Measurements from ENCODE around the gene COL5A1.

The COL5A1 gene

DNA sequence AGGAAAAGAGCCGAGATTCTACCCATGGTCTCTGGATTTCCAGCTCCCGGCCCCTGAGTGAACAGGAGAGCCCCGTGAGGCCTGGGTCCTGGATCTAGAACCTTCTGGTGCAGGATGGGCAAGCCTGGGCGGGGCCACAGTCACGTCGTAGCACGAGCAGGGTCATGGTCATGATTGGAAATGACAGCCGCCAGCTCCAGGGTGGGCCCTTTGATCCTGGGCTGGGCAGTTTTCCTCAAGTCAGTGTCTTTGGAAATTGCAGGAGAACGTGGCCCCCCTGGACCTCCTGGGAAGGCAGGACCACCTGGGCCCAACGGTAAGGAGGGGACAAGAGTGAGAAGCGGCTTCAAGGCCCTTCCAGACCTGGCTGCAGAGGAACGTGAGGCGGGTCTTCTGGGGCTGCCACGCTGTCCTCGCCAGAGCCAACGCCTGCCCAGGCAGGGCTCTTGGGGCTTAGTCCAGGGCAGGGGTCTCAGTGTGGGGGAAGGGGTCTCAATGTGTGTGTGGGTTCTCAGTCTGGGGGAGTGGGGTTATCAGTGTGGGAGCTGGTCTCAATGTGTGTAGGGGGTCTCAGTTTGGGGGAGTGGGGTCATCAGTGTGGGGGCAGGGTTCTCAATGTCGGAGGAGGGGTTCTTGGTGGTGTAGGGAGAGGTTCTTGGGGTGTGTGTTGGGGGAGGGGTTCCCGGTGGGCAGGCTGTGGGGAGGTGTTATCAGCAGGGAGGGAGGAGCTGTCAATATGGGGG, 241.6 kb downstream of the COL5A1 start:
- no peak overlapping the region for H3K4me3 Mint-ChIP-seq
- ATAC-seq, result no peak
- H3K4me1 Mint-ChIP-seq, result no peaks in the 10 kb centered on the region
- H3K27ac Mint-ChIP-seq, result no peak overlapping the region
- peaks cover 83% of the 10 kb centered on the region for H3K27me3 Mint-ChIP-seq
- no peaks in the 10 kb centered on the region for H3K9me3 Mint-ChIP-seq
- no peaks in the 10 kb centered on the region for H3K36me3 Mint-ChIP-seq

DNA sequence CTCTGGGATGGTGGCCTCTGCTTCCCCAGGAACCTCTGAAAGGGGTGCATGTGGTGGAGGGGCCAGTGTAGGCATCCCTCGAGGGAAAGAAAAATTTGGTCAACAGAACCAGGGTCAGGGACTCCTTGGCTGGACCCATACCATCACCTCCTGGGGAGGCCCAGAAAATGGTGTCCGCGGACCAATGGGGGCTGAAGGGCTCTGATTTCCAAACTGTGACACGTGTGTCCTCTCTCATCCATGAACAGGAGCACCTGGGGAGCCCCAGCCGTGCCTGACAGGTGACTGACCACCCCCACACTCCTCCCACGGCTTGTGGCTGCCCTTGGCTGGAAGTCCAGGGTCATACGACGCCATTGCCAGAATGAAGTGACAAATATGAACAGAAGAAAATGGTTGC, 242.9 kb downstream of the COL5A1 start:
- H3K9me3 Mint-ChIP-seq, result no peaks in the 10 kb centered on the region
- peaks cover 84% of the 10 kb centered on the region for H3K27me3 Mint-ChIP-seq
- no peak overlapping the region for H3K4me3 Mint-ChIP-seq
- no peaks in the 10 kb centered on the region for H3K4me1 Mint-ChIP-seq
- H3K36me3 Mint-ChIP-seq, result no peaks in the 10 kb centered on the region
- no peak overlapping the region for H3K27ac Mint-ChIP-seq
- no peak for ATAC-seq

GRCh38 chr9:134885001-134885678, 243.5 kb downstream of the COL5A1 start:
- peaks cover 77% of the 10 kb centered on the region for H3K27me3 Mint-ChIP-seq
- no peaks in the 10 kb centered on the region for H3K9me3 Mint-ChIP-seq
- no peaks in the 10 kb centered on the region for H3K36me3 Mint-ChIP-seq
- H3K27ac Mint-ChIP-seq, result no peak overlapping the region
- H3K4me3 Mint-ChIP-seq, result no peak overlapping the region
- no peak for ATAC-seq
- no peaks in the 10 kb centered on the region for H3K4me1 Mint-ChIP-seq

- H3K27me3 Mint-ChIP-seq, result peaks cover 72% of the 10 kb centered on the region
- no peak overlapping the region for H3K27ac Mint-ChIP-seq
- no peaks in the 10 kb centered on the region for H3K9me3 Mint-ChIP-seq
- no peak for ATAC-seq
- no peak overlapping the region for H3K4me3 Mint-ChIP-seq
- H3K36me3 Mint-ChIP-seq, result no peaks in the 10 kb centered on the region
- H3K4me1 Mint-ChIP-seq, result no peaks in the 10 kb centered on the region
These were observed 244.2 kb downstream of the COL5A1 start for GRCh38 chr9:134885679-134886412.

DNA sequence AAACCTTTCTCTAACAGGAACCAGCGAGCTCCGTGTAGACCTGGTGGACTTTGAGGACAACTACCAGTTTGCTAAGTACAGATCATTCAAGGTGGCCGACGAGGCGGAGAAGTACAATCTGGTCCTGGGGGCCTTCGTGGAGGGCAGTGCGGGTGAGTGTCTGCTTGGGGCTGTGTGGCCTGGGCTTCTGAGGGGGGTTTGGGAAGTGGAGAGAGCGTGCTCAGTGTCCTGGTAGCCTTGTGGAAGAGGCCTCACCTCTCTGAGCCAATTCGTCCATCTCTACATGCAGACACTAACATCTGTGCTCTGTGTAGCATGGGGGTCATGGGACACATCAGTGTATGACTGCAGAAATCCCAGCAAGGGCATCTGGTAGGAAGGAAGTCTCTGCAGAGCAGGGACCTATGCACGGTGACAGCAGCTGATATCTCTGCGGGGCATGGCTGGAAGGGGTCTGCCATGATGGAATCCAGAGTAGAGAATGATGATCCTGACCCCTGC, 244.9 kb downstream of the COL5A1 start:
- no peak overlapping the region for H3K27ac Mint-ChIP-seq
- no peaks in the 10 kb centered on the region for H3K36me3 Mint-ChIP-seq
- H3K27me3 Mint-ChIP-seq, result peaks cover 72% of the 10 kb centered on the region
- H3K4me1 Mint-ChIP-seq, result no peaks in the 10 kb centered on the region
- no peak overlapping the region for H3K4me3 Mint-ChIP-seq
- no peak for ATAC-seq
- H3K9me3 Mint-ChIP-seq, result no peaks in the 10 kb centered on the region

DNA sequence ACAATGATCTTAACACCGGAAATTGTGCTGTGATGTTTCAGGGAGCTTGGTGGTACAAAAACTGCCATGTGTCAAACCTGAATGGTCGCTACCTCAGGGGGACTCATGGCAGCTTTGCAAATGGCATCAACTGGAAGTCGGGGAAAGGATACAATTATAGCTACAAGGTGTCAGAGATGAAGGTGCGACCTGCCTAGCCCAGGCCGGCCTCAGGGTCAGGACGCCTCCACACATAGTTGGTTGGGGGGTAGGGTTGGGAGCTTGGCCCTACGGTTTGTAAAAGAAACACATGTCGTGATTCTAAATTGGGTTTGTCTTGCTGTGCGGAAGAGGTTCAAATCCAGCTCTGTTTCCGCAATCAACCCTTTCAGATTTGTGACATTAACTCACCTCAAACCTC, 245.6 kb downstream of the COL5A1 start:
- Mint-ChIP-seq H3K4me1 (no peaks in the 10 kb centered on the region), H3K27me3 (peaks cover 72% of the 10 kb centered on the region), H3K4me3 (no peak overlapping the region), H3K9me3 (no peaks in the 10 kb centered on the region), H3K27ac (no peak overlapping the region), H3K36me3 (no peaks in the 10 kb centered on the region)
- ATAC-seq, result no peak

- no peak overlapping the region for H3K27ac Mint-ChIP-seq
- peaks cover 72% of the 10 kb centered on the region for H3K27me3 Mint-ChIP-seq
- H3K4me1 Mint-ChIP-seq, result no peaks in the 10 kb centered on the region
- no peak for ATAC-seq
- no peaks in the 10 kb centered on the region for H3K36me3 Mint-ChIP-seq
- no peaks in the 10 kb centered on the region for H3K9me3 Mint-ChIP-seq
- H3K4me3 Mint-ChIP-seq, result no peak overlapping the region
These were observed 246.3 kb downstream of the COL5A1 start for GRCh38 chr9:134887686-134888602.

DNA sequence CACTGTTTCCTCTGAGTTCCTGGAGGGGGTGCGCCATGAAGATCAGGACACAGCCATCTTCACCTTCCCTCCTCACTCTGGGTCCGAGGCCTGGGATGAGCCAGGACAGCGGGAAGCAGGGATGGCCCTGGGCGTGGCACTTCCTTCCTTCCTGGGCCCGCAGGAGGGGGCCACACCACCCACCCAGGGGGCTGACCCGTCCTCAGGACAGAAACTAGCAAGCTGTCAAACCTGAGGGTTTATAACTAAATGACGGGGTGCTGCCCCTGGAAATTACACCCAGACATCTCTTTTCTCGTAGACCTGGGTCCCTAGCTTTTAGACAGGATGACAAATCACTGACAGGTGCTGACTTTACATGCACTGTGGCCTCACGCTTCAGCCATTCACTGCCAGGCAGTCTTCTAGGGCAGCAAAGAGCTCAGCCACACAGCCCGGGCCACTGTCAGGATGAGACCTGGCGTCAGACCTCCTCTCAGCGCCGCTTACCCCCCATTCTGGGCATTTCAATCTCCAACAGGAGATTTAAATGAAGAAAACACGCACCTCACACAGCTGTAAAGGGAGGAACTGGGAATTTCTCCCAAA, 247.1 kb downstream of the COL5A1 start:
- Mint-ChIP-seq H3K27ac (no peak overlapping the region), H3K4me3 (no peak overlapping the region), H3K4me1 (no peaks in the 10 kb centered on the region), H3K27me3 (peaks cover 72% of the 10 kb centered on the region), H3K36me3 (no peaks in the 10 kb centered on the region), H3K9me3 (no peaks in the 10 kb centered on the region)
- ATAC-seq, result no peak

GRCh38 chr9:134889386-134890154, 248.0 kb downstream of the COL5A1 start:
- Mint-ChIP-seq H3K9me3 (no peaks in the 10 kb centered on the region), H3K4me3 (no peak overlapping the region), H3K27me3 (peaks cover 70% of the 10 kb centered on the region), H3K4me1 (no peaks in the 10 kb centered on the region), H3K27ac (no peak overlapping the region), H3K36me3 (no peaks in the 10 kb centered on the region)
- ATAC-seq, result no peak

DNA sequence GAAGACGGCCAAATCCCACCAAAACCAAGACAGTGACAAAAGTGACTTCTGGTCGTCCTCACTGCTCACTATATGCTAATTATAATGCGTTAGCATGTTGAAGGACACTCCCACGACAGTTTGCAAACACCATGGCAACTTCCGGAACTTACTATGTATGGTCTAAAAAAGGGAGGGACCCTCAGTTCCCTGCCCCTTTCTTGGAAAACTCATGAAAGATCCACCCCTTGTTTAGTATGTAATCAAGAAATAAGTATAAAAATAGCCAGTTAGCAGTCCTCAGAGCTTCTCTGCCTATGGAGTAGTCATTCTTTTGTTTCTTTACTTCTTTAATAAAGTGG, 248.5 kb downstream of the COL5A1 start:
- Mint-ChIP-seq H3K27ac (no peak overlapping the region), H3K27me3 (peaks cover 68% of the 10 kb centered on the region), H3K36me3 (no peaks in the 10 kb centered on the region), H3K9me3 (peaks cover 3% of the 10 kb centered on the region), H3K4me3 (no peak overlapping the region), H3K4me1 (no peaks in the 10 kb centered on the region)
- ATAC-seq, result no peak

- H3K4me1 Mint-ChIP-seq, result no peaks in the 10 kb centered on the region
- H3K36me3 Mint-ChIP-seq, result no peaks in the 10 kb centered on the region
- ATAC-seq, result no peak
- H3K9me3 Mint-ChIP-seq, result peaks cover 4% of the 10 kb centered on the region
- no peak overlapping the region for H3K27ac Mint-ChIP-seq
- H3K27me3 Mint-ChIP-seq, result peaks cover 66% of the 10 kb centered on the region
- H3K4me3 Mint-ChIP-seq, result no peak overlapping the region
These were observed 249.4 kb downstream of the COL5A1 start for GRCh38 chr9:134891053-134891452.

DNA sequence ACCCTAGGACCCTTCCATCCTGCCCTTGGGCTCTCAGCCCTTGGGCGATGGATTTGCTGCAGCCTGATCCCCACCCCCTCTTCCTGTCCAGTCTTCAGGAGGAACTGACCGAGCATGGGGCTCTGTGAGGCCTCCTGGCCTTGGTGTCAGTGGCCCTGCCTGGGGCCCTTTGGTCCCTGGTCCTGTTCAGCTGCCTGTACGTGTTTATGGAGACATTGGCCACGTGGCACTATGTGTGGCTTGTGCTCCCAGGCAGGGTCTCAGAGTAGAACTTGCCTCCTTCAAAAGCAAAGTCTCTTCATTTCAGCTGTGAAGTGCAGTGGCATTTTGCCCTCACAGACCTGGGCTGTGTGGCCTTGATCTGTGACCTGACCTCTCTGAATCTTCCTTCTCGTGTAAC, 250.1 kb downstream of the COL5A1 start:
- no peak for ATAC-seq
- Mint-ChIP-seq H3K27ac (no peak overlapping the region), H3K36me3 (no peaks in the 10 kb centered on the region), H3K9me3 (peaks cover 4% of the 10 kb centered on the region), H3K4me1 (no peaks in the 10 kb centered on the region), H3K27me3 (peaks cover 59% of the 10 kb centered on the region), H3K4me3 (no peak overlapping the region)

DNA sequence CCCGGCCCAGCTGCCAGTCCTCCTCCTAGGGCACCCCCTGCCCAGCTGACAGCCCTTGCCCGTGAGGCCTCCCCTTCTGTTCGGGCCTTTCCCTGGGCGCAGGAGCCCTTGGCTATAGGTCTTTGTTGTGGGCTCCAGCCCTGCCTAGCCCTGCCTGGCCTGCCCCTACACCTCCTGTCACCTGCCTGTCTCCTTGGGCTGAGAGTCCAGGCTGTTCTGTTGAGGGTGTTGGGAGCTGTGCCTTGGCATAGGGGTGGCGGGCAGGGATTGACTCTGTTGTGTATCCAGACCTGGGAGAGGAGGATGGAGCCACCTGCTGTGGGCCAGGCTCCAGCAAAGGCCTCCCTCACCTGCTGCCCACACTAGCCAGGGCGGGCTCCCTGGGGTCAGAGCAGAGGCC, 250.6 kb downstream of the COL5A1 start:
- H3K36me3 Mint-ChIP-seq, result no peaks in the 10 kb centered on the region
- no peak for ATAC-seq
- H3K27me3 Mint-ChIP-seq, result peaks cover 59% of the 10 kb centered on the region
- H3K27ac Mint-ChIP-seq, result no peak overlapping the region
- H3K9me3 Mint-ChIP-seq, result peaks cover 4% of the 10 kb centered on the region
- no peak overlapping the region for H3K4me3 Mint-ChIP-seq
- H3K4me1 Mint-ChIP-seq, result no peaks in the 10 kb centered on the region

- H3K36me3 Mint-ChIP-seq, result no peaks in the 10 kb centered on the region
- H3K4me1 Mint-ChIP-seq, result no peaks in the 10 kb centered on the region
- H3K4me3 Mint-ChIP-seq, result no peak overlapping the region
- peaks cover 53% of the 10 kb centered on the region for H3K27me3 Mint-ChIP-seq
- H3K27ac Mint-ChIP-seq, result no peak overlapping the region
- no peak for ATAC-seq
- H3K9me3 Mint-ChIP-seq, result peaks cover 4% of the 10 kb centered on the region
These were observed 251.3 kb downstream of the COL5A1 start for GRCh38 chr9:134892820-134893420.

Measured in stimulated activated memory B cell treated with anti-CD40 and anti-IgM and Interleukin-4, amounts not matched to agents 10 μg/mL and 1 μg/mL and 100 μg/mL, for 72 hours (primary cell).